Measurements from ENCODE around the gene GPRIN1.

GRCh38 chr5:176568657-176569056, 41.3 kb downstream of the GPRIN1 start:
- TF ChIP-seq CTCF (IDR thresholded peaks at IDR 0.05) (no peak), EZH2 (IDR thresholded peaks at IDR 0.05; ENCODE audit: borderline replicate concordance, insufficient read depth, low read depth, low read length, poor library complexity, severe bottlenecking) (no peak)

Measured in B cell (primary cell).